Measurements from ENCODE around the gene FREM2.
A peak's percentile ranks its signal among the peaks of the same experiment; 100 is the strongest.

Gene FREM2

DNA sequence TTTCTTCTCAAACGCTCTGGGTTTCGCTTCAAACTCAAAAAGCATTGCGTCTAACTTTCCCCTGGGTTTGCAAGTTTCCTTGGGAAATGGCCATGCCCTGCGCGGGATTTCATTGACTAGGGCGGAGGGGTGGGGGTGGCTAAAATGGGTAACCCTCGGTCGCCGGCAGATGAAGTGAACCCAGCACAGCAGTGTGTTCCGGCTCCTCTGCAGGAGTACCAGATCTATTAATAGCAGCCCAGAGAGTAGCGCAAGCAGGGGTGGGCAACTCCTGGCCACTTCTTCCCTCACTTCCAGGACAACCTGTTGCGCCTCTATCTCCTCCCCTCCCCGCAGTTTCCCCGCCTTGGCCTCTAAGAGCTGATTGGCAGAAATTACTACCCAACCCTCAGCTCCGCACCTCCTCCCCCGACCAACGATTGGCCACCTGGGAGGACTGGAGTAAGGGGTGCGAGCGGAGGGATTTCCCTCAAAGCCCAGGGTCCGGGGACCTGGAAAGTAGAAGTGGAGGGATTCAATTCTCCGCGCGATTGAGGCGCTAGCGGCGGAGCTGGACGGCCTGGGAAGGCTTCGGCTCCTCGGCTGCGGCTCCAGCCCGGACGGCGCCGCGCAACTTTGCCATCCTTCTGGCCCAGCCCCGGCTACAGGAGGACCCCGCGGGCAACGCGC, at the start of gene FREM2:
Gene FREM2, plus strand, starts transcription at position 501 of the 669 bp plus-strand sequence. CDS start 268 bp downstream, outside the sequence.
- DNase-seq, result peak in 40 of 56 donors; percentile 8 to 74 (median 37)

DNA sequence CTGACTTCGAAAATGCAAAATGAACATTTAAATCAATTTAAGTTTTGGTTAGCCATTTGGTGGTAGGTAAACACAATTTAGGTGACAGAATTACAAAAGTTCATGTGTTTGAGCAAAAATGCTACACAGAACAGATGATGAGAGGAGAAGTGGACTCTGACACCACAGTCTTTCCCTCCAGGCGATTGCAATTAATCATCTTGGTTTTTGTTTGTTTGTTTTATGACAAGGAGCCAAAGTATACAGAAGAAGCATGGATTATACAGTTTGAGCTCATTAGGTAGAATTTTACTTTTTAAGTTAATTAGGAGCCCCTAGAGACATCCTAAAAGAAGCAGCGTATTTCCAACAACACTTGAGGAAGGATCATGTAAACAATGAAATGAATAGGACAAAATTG, 49.3 kb upstream of the FREM2 start:
- DNase-seq, result no peak

- no peak for DNase-seq
These were observed 45.5 kb upstream of the FREM2 start for GRCh38 chr13:38641164-38641948.

- DNase-seq, result no peak
These were observed 39.6 kb upstream of the FREM2 start for GRCh38 chr13:38647312-38647711.

- DNase-seq, result no peak
These were observed 38.0 kb upstream of the FREM2 start for GRCh38 chr13:38648912-38649311.

DNA sequence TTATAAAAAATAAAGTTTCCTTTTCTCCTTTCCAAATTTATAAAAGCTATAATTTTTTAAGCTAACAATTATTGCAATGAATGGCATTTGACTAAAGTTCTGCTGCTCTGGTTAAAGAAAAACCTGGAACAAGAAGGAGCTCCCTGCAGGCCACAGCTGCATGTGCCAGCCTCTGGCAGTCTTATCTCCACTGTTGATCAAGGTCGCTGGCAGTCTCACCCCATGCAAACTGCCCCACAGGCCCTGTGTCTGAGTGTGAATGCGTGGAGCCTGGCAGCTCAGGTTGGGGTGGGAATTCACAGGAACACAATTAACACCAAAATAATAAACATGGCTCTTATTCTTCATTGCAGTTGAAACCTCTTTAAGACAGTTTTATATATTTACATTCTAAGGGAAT, 30.2 kb upstream of the FREM2 start:
- DNase-seq, result no peak

DNA sequence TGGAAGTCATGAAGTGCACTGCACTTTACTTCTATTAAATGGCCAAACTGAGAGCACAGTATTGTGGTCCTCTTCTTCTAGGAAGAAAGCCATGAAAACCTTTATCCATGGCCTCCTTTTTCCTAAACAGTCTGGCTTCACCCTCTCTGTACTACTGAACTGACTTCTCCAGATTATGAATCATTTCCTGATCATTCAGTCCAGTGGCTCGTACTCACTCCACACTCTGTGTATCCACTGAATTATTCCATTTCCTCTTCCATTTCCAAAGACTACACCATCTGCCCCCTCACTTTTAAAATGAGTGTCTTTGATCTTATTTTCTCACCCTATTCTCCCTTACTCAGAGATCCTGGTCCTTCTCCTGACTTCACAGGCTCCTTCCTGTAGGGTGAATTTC, 29.7 kb upstream of the FREM2 start:
- no peak for DNase-seq

- no peak for DNase-seq
These were observed 28.0 kb upstream of the FREM2 start for GRCh38 chr13:38658906-38659305.

DNA sequence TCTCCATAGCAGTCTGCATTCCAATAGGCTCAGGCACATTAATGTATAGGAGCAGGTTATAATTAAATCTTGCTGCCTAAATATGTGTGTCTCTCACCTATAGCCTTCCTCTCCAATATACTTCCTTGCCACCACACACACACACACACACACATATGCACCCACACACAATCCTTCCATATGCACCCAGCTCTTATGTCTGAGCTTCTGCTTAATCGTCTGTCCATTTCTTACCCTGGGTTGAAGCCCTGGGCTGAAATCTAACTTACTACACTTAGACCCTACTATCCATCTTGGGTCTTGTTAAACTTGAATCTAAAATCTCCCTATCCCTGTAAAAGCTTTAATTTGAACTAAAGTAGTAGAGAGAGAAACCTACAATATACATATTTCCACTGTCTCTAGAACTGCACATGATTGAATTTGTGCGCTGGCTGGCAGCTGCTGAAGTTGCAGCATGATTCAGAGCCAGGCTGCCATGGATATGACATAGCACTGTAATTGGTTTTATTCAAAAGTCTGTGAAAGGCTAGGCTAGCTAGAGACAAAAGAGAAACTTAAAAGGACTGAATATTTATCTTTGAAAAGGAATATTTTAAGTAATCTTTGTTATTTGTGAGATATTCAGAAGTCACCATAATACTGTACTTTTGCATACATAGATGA, 25.7 kb upstream of the FREM2 start:
- DNase-seq, result peak in 5 of 56 donors; percentile 0 to 8 (median 2)

DNA sequence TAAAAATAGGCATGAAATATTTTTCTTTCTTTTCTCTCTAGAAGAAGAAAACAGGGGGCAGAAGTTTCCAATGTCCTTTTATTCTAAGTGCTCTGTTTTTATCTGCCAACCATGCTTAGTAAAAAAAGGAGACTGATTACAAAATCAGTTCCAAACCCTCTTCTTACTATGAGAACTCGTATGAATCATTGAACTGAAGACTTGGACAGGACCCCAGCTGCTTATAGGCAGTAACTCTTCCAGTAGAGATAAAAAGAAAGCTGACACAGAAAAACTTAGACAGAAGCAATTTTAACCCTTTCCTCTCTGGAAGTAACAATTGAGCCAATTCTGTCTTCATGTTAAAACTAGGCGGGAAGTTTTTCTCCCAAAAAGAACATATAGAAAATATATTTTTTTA, 24.5 kb upstream of the FREM2 start:
- DNase-seq, result no peak

- no peak for DNase-seq
These were observed 22.0 kb upstream of the FREM2 start for GRCh38 chr13:38664906-38665305.

GRCh38 chr13:38667526-38668109, 19.3 kb upstream of the FREM2 start:
- no peak for DNase-seq

- no peak for DNase-seq
These were observed 17.5 kb upstream of the FREM2 start for GRCh38 chr13:38669234-38669964.

DNA sequence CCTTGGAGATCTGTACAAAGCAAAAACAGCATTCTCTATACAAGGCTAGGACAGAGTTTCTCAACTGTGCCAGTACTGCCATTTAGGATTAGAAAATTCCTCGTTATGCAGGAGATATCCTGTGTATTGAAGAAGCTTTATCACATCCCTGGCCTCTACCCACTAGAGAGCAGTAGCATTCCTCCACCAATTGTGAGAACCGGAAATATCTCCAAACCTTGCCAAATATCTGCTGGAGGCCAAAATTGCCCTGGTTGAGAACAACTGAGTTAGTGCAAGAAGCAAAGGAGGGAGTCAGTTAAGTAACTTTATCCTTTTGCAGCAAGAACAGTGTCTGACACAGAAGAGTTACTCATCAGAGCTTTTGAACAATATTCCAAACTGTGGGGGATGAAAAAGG, 16.2 kb upstream of the FREM2 start:
- DNase-seq, result no peak

DNA sequence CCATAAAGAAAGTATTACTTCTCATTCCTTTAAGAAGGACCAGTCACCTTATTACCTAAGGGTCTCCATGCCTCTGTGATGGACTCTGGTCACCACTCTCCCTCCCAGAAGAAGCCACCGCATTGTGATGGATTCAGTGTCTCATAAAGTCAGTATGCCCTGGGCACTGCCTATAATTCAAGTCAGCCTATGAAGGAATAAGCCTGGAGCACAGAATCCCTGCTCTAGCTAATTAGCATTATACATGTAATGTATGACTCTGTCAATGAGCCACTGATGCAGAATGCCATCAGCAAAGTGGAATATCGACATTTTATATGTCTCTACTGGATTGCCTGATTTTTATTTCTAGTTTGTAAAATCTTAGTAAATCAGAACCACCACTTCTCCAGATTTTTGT, 14.9 kb upstream of the FREM2 start:
- DNase-seq, result no peak

DNA sequence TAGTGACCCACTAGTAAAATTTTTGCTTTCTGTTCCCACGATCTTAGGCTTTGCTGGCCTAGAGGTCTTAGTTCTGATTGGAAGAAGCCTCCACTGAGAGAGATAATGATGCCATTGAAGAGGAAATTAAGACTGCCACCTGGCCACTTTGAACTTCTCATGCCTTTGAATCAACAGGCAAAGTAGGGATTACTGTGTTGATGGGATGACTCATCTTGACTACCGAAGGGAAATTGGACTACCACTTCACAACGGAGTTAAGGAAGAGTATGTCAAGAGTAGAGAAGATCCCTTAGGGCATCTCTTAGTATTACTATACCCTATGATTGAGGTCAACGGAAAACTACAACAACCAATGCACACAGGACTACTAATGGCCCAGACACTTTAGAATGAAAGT, 12.7 kb upstream of the FREM2 start:
- no peak for DNase-seq

DNA sequence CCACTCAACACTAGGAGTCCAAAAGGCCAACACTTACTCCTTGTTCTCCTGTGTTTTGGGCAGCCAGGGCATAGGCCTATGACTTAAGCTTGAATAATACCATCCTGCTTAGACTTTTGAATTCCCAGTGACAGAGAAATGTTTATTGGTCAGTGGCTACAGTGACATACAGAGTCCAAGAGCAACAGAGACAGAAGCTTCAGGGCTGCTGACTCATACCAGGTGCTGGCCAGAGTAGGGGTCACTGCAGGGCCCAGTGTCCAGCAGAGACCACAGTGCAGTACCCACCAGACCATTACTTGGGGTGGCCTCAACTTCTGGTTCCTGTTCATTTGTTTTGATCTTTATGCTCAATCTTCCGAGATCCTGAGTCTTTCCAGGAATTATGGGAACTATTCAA, 6.0 kb upstream of the FREM2 start:
- DNase-seq, result no peak

- no peak for DNase-seq
These were observed 2.2 kb upstream of the FREM2 start for GRCh38 chr13:38684714-38685113.

DNA sequence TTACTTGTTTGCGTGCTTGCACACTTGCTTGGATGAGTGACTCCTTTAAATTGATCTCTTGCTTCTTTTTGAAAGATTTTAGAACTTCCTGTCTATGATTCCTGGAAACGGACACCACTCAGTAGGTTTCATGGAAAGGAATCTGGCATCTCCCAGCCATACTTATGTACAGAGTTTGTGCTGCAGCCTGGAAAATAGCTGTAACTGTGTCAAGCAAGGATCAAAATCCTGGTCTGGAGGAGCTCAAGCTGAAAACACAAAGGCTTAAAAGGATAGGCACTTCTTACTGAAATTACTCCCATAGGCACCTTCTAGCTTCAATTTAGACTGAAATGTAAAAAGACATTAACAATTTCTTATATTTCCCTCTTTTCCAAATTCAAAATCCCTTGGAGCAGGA, 1.4 kb upstream of the FREM2 start:
- DNase-seq, result no peak

DNA sequence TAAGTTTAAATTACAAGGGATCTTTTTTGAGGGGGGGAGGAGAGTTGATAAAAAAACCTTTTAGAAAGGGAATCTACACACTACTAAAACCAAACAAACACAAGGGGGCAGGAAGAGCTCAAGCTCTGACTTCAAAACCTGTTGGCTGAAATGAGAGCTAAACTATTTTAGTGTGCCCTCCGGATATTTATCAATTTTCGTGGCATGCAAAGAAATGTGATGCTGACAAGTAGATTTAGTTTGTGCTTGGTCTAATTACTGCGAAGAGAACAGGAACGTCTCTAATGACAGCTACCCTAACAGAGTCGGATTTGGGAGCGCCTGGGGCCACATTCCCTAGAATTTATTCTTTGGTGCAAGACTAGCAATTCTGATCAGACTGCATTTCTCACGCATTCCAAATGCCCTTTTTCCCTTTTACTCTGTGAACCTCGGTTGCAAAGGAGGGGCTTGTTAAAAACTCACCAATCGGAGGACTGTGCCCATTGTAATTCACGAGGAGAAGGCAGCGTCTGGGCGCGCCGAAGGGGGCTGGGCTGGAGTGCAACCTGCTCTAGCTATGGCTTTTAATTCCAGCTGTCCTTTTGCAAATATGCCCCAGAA, 802 bp upstream of the FREM2 start:
- DNase-seq, result peak in 18 of 56 donors; percentile 11 to 54 (median 30)

All from amygdala (tissue), 56 donors.